LNCaP clone FGC (cell line): ENCODE measurements around the gene HIGD1B.
"Not testable (repeated sequence)": the region's sequence is repeated elsewhere in the genome, so short reads cannot be mapped to it uniquely, and the experiment has no call there.

Source experiments
- DNase-seq: peaks from one replicate; pipeline ENCODE4 v3.0.0-alpha.2; 2011; ENCODE audit warnings: low read depth
- H3K4me3 ChIP-seq: 2 replicates; pipeline ENCODE4 v1.5.1; 2011; ENCODE audit warnings: mild to moderate bottlenecking, low read depth, low read length, control low read depth
- TF ChIP-seq, protein P1 (sequence below): IDR thresholded peaks from 2 replicates; pipeline ENCODE4 v1.5.1; 2012; ENCODE audit warnings: mild to moderate bottlenecking; ENCODE audit not compliant: control insufficient read depth, insufficient read depth; ENCODE audit errors: extremely low read depth

The HIGD1B gene

GRCh38 chr17:44847586-44847985 lies at the start of gene HIGD1B:
Gene HIGD1B (plus strand): TSS chr17:44847883. CDS start chr17:44848153, 270 bp downstream.
- TF ChIP-seq, protein P1, sequence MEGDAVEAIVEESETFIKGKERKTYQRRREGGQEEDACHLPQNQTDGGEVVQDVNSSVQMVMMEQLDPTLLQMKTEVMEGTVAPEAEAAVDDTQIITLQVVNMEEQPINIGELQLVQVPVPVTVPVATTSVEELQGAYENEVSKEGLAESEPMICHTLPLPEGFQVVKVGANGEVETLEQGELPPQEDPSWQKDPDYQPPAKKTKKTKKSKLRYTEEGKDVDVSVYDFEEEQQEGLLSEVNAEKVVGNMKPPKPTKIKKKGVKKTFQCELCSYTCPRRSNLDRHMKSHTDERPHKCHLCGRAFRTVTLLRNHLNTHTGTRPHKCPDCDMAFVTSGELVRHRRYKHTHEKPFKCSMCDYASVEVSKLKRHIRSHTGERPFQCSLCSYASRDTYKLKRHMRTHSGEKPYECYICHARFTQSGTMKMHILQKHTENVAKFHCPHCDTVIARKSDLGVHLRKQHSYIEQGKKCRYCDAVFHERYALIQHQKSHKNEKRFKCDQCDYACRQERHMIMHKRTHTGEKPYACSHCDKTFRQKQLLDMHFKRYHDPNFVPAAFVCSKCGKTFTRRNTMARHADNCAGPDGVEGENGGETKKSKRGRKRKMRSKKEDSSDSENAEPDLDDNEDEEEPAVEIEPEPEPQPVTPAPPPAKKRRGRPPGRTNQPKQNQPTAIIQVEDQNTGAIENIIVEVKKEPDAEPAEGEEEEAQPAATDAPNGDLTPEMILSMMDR, result no peak
- no peak for DNase-seq
- no peak within 1 kb of the TSS for H3K4me3 ChIP-seq

DNA sequence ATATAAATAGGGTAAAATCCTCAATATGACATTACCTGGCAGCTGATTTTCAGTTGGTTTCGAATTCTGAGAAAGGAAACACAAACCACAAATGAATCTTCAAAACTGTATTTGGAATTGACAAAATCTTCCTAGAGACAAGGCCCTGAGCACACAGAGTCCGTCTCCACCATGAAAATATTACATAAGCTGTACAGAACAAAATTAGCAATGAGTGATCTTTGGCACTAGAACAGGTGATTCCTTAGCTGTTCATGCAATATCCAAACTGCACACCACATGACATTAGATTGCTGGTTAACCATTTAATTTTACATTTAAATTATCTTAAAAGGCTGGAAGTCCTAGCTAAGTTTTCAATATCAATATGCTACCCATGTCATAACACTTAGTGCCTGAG lies 49.3 kb upstream of the HIGD1B start:
- no peak for DNase-seq
- H3K4me3 ChIP-seq, result no peak overlapping the region
- TF ChIP-seq, protein P1, result no peak

- TF ChIP-seq, protein P1, result no peak
- no peak for DNase-seq
- no peak overlapping the region for H3K4me3 ChIP-seq
Measured at GRCh38 chr17:44801880-44802279, 45.8 kb upstream of the HIGD1B start.

DNA sequence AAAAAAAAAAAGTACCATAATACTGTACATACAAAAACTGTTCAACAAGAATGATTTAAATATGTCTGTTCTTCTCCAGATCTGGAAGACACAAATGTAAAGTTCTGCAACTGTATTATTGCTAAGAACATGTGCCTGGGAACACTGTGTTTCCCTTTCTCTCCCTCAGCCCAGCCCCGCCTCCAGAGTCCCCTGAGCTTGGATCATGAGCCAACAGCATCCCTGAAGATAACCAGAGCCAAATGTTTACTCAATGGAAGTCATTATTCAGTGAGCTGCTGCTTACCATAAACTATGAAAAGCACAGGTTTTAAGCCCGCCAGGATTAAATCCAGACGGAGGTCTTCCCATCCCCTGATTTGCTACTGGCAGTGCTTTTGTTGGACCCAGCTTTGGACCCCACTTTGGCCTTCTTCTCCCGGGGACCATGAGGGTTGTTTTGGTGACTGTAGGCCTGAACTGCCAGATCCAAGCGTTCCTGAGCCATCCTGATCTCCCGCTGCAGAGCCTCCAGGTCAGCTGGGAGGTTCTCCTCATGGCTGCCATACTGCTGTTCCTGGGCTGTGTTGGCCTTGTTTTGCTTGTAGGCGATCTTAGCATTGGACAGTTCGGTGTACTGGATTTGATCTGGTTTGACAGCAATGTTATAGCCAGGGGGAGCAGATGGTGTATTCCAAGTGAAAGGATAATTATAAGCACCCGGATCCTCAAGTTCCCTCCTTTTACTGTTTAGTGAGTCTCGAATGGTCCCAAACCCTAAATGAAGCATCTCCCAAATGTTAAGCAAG lies 43.2 kb upstream of the HIGD1B start:
- DNase-seq, result no peak
- TF ChIP-seq, protein P1, result no peak
- H3K4me3 ChIP-seq, result no peak overlapping the region

GRCh38 chr17:44807093-44807816 lies 40.4 kb upstream of the HIGD1B start:
- TF ChIP-seq, protein P1, result no peak
- no peak overlapping the region for H3K4me3 ChIP-seq

DNA sequence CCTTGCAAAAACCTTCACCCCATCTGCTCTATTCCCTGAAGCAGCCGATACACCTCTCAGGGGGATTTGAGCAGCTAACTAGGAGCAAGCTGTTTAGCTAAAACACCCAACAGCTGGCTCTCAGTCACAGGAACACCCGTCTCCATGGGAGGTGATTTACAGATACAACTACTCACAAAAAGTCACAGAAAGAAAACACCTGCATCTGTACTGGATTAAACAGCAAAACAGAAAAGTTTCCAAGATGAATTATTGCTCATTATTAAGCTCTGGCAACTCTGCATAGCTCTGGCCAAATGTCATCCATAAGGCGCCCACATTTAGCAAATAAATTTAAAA lies 39.9 kb upstream of the HIGD1B start:
- TF ChIP-seq, protein P1, result no peak
- no peak overlapping the region for H3K4me3 ChIP-seq
- no peak for DNase-seq

More at GRCh38 chr17:44807093-44807816, 40.4 kb upstream of the HIGD1B start:
- DNase-seq, result no peak

DNA sequence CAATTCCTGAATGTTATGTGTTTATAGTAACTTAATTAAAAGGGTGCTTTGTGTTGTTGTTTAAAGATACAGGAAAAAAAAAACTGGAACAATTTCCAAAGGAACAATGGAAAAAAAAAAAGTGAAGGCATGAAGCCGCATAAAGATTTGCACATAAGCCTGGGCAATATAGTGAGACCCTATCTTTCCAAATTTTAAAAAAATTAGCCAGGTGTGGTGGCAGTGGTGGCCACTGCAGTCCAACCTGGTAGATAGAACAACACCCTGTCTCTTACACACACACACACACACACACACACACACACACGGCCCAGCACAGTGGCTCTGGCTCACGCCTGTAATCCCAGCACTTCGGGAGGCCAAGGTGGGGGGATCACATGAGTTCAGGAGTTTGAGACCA lies 39.5 kb upstream of the HIGD1B start:
- TF ChIP-seq, protein P1, result no peak
- no peak for DNase-seq
- no peak overlapping the region for H3K4me3 ChIP-seq

GRCh38 chr17:44808656-44809388 lies 38.9 kb upstream of the HIGD1B start:
- DNase-seq, H3K4me3 ChIP-seq: not testable (repeated sequence)
